AG20443 (cell line): ENCODE results near the gene SBSN.
A peak's percentile ranks its signal among the peaks of the same experiment; 100 is the strongest.

Experiments used
- DNase-seq: peaks from one replicate; pipeline ENCODE4 v3.0.0; 2012; ENCODE audit warnings: low spot score, mixed read lengths

Gene SBSN

DNA sequence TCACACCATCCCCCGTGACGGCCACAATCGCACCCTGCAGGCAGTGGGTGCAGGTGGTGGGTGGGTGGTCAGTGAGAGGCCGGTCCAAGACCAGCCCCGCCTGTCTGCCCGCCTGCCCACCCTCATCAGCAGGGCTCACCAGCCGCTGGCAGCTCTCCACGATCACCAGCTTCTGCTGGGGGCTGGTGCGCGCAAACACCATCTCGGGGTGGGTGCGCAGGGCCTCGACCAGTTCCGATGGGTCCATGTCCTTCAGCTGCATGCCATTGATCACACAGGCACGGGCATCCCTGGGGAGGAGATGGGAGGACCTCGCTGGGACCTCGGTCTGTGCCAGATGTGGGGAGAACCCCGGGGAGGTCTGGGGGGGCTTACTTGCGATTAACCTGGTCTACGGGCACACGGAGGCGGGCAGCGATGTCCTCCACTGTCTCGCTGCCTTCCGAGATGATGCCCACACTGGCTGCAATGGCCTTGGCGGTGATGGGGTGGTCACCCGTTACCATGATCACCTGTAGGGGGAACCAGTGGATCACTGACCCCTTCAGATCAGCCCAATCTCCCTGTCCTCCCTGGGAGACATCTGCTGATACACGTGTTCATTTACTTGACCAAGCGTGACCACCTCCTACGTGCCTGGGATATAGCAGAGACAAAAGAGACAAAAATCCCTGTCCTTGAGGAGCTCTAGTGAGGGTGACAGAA lies 27.3 kb upstream of the SBSN start:
- peak; percentile 40 for DNase-seq

- no peak for DNase-seq
Observed at GRCh38 chr19:35554076-35554475, 26.0 kb upstream of the SBSN start.

DNA sequence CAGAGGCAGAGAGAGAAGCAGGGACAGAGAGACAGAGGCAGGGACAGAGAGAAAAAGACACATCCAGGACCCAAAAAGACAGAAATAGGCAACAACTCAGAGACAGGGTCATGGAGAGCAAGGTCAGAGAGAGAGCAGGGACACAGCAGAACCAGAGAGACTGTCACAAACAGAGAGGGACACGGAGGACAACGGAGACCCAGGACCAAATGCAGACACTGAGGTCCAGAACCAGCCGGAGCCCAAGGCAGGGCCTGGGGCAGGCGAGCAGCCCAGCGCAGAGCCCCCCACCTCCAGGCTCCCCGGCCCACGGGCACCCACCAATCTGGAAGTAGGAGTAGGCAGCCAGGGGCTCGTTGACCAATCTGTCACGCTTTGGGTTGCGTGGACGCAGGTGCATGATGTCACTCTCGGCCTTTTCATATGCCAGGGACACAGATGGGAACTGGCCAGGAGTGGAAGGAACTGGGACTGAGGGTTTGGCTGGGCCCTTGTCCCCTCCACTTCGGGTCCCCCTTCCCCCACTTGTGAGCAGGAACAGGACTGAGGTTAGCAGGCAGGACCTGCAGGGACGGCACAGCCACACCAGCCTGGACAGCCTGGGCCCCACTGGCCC lies 25.4 kb upstream of the SBSN start:
- DNase-seq = no peak

DNA sequence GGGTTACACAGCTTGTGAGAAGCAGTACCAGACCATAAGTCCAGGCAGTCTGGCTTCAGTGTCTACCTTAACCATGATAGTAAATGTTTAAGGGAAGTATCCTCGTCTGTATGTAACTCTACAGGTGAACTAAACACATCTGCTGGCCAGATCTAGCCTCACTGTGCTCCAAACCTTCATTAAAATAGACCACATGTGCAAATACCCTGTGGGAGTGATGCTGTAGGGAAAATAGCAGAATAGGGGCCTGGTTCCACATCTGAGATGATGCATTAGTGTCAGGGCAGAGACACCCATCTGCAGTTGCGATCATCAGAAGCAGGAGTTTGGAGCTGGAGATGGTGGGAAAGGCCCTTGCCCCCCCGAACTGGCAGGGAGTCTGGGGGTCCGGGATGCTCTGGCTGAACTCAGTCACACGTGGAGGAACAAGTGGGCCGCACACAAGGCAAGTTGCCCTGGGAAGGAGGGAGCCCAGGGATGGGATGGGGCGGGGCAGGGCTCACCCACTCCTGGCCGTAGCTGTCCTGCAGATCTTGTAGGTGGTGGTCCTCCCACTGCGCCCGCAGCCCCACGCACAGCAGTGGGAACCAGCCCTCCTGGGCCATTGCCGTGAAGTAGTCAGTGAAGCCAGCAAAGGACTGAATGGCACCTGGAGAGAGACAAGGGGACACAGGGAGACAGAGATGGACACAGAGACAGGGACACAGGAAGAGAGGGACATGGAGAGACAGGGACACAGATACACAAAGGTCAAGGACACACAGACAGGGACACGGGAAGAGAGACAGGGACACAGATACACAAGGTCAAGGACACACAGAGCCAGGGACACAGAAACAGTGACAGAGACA lies 24.6 kb upstream of the SBSN start:
- no peak for DNase-seq

DNA sequence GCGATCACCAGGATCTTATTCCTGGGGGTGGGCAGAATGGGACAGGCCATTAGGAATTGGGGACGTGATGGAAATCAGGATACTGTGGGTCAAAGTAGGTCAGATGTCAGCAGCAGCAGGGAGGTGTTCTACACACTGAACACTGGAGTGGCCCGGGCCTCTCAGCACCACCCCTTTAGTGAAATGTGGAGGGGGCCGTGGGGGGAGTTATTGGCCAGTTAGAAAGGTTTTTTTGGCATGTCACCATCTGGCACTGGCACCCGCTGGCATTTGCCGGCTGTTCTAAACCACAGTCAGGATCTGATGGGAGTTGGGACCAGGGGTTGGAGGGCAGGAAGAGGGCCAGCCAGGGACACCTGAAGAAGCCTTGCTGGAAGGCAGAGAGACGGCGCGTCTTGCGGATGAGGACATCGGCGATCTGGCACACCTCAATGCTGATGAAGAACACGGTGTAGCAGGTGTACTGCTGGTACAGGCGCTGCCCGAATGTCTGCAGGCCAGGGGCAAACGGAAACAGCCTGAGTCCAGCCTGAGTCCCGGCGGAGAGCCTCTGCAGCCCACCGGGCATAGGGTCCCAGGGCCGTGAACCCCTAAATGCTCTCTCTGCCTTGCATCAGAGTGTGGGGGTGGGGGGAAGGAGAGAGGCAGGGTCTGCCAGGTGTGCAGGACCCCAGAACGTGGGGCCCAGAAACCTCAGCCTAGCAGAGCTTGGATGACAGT lies 23.1 kb upstream of the SBSN start:
- DNase-seq = no peak

GRCh38 chr19:35549879-35550523 lies 21.9 kb upstream of the SBSN start:
- no peak for DNase-seq

DNA sequence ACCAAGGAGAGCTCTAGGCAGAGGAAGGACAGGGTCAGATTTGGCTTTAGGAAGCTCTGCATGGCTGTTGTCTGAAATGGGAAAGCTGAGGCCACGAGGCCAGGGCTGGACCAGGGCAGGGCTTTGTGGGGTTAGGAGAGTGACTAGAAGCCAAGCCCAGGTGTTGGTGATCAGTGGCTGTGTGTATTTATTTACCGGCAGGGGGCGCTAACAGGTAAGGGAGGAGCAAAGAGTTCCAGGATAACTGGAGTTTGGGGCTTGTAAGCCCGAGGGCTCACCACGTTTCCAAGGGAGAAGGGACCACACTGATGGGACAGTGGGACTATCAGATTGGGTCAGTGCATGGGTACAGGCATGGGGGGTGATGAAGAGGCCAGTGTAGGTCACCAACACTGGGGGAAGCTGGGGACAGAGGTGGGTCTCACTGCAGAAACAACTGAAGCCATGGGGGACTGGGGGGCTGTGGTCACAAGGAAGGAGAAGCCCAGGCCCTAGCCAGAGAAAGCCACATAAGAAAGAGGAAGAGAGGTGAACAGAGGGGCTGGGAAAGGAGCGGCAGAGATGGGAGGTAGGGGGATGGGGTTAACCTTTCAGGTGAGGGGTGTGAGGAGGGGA lies 21.2 kb upstream of the SBSN start:
- DNase-seq = peak; percentile 77

DNA sequence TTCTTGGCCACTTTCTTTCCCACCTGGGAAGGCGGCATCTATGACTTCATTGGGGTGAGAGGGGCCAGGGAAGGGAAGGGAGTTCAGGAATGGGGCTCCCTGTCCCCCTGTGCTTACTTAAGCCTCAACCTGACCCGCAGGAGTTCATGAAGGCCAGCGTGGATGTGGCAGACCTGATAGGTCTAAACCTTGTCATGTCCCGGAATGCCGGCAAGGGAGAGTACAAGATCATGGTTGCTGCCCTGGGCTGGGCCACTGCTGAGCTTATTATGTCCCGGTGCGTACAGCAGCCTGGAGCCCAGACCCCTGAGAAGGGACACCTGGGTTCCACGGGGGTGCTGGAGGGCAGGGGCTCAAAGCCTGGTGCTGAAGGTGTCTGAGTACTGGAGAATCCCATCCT lies 18.4 kb upstream of the SBSN start:
- no peak for DNase-seq

DNA sequence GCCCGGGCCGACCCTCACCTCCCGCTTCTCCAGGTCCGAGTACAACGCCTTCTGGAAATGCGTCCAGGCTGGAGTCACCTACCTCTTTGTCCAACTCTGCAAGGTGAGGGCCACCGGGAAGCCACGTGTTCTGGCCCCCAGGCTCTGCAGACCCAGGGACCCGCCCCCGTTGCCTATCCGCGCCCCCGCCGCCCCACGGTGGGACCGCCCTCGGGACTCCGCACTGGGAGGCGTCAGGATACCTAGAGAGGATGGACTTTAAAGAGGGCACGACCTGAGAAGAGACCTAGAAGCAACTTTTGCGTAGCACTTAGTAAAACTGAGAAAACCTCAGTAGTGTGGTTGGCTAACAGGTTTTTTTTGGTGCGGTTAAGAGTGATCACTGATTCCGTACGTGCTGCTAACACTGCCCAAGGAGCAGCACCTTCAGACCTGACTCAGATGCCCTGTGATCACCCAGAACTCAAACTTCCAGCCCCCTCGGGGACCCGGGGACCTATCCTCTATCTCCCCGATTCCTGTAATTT lies 17.8 kb upstream of the SBSN start:
- DNase-seq = peak; percentile 71

DNA sequence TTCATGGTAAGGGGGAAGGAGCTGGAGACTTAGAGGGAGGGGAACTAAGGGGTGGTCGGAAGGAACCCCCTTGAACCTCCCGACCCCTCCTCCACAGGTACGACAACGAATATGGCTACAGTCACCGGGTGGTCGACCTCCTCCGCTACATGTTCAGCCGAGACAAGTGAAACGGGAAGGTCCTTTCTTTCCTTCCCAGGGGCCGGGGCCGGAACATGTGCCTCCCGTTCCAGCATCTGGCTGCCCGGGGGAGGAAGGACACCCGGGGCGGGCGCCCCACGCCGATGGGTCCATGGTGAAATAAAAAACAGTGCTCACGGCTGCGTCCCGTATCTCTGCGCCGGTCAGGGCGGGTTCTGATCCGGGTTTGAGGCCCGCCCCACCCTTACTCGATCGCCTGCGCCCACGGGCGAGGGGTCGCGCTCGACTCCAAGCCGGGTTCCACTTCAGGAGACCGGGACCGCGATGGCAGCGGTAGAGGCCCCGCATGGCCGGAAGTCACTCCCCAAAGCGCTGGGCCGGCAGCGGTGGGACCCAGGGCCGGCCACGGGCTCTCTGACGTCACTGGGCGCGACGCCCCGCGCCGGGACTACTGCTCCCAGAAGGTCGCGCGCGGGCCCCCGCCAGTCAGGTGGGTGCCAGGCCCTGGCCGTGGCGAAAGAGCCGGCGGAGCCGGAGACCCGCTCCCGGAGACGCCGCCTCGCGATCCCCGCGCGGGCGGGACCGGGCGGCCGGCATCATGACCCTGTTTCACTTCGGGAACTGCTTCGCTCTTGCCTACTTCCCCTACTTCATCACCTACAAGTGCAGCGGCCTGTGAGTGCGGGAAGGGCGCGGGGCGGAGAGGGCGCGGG lies 17.1 kb upstream of the SBSN start, which contains the start of gene TMEM147:
Gene TMEM147, plus strand, starts transcription at position 626 of the 854 bp plus-strand sequence. Its CDS starts 114 bp downstream, at position 740.
- DNase-seq = peak; percentile 99

GRCh38 chr19:35544110-35544802 lies 16.1 kb upstream of the SBSN start:
- no peak for DNase-seq

DNA sequence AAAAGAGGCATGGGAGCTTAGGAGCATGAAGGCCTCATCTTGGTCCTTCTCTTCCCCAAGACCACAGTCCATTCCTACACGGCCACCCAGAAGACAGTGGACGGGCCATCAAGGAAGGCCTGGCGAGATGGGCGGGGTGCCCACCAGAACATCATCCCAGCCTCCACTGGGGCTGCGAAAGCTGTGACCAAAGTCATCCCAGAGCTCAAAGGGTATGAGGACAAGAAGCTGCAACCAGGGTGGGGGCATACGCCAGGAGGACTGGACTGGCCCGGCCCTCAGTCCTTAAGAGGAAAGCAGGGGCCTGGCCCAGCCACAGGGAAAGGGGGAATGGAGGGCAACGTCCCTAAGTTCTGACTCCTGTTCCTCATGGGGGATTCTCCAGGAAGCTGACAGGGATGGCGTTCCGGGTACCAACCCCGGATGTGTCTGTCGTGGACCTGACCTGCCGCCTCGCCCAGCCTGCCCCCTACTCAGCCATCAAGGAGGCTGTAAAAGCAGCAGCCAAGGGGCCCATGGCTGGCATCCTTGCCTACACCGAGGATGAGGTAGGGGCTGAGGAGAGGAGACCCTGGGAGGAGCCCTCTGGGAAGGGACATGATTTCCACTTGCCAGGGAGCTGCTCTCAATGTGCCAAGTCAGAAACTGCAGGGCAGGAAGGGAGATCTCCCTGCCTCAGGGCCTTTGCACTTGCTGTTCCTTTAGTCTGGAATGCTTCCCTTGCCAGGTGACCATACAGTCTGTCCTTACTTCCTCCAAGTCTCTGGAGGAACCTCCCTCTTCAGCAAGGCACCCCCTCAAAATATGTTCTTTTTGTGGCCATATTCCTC lies 15.4 kb upstream of the SBSN start:
- no peak for DNase-seq

- DNase-seq = no peak
Observed at GRCh38 chr19:35542209-35542608, 14.1 kb upstream of the SBSN start.

- no peak for DNase-seq
Observed at GRCh38 chr19:35540356-35540927, 12.3 kb upstream of the SBSN start.

DNA sequence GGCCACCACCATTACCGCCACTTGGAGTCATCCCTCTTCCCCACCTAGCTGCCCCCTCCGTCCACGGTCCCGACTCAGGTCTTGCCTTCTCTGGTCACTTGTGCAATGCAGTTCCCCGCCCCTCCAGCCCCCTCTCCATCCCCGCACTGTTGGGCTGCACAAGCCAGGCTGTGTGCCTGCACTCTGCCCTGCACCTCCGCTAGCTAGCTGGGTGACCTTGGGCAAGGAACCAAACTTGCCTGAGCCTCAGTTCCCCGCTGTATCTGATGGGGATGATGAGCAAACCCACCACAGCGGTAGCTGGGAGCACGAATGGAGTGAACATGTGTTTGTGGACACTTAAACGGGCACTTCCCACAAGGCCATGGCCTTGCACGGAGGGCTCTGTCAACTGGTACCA lies 11.7 kb upstream of the SBSN start:
- DNase-seq = no peak

DNA sequence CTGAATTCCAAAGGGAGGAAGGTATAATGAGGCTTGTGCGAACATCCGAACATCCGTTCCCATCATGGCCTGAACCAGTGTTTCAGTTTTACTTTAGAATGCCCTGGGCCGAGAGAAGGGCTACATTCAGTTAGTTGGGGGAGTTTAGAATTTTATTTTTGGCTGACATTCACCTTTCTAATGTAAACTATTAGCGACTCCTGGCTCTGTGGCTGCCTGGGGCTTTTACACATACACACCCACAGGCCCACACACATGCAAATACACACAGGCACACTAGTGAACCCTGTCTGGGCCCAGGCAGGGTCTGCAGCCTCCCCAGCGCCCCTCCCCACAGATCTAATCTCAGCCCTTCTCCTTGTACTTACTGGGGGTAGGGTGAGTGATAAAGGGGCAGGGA lies 11.2 kb upstream of the SBSN start:
- no peak for DNase-seq

DNA sequence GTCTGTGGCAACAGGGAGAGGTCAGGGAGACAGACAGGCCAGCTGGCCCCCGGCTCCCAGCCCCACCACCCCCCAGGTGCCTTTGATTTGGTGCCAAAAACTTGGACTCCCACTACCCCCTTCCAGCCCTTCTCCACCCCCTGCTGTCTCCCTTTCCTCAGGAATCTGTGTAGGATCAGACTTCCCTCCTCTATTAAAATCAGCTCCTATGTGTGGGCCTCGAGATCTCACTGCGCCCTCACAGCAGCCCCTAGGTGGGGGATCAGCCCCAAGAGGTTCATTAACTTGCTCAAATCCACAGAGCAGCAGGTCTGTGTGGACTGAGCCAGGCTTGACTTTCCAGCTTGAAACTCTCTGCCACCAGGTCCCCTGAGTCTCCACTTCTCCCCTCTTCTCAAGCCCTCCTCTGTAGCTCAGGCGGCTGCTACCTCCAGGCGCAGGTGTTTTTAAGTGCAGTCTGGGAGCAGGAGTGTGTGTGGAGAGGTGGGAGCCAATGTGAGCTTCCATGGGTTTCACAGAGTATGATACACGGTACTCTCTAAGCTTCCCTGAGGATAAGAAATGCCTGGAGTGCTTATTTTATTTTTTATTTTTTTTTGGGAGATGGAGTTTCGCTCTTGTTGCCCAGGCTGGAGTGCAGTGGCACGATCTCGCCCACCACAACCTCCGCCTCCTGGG lies 6.8 kb upstream of the SBSN start:
- no peak for DNase-seq
